IMR-90 (cell line): ENCODE results near the gene MTUS2. TPM values are rescaled to one million over a fixed set of nuclear protein-coding genes. Genes with fewer than 3 reads are reported as not detected.

Experiments
- ATAC-seq: fragments of 200-7000 bp; cut with Tn5 transposase; 2 replicates; pipeline ENCODE4 v1.9.1; 2020; ENCODE audit warnings: low read depth, mild to moderate bottlenecking, moderate library complexity
- BruUV-seq: library from RNA; stranded (reverse); fragments of 400-500 nt; replicated peaks from 2 replicates; lab custom pipeline; 2021; lab: Mats Ljungman, UMichigan
- CTCF ChIA-PET: fragments of 300-600 bp; formaldehyde crosslinking; extraction: SDS; loops from one replicate; lab custom pipeline; 2021; ENCODE audit warnings: antibody characterized with exemption; lab: Yijun Ruan, JAX
- POLR2A ChIA-PET: fragments of 300-600 bp; sonication (Branson Sonifier 250); formaldehyde crosslinking; loops from one replicate; lab custom pipeline; 2022; ENCODE audit warnings: antibody characterized with exemption; ENCODE audit not compliant: unreplicated experiment; lab: Charles Lee
- DNase-seq: peaks from one replicate; pipeline ENCODE4 v3.0.0; 2013
- H2AFZ ChIP-seq: replicated peaks from 2 replicates; pipeline ENCODE3; 2013; ENCODE audit warnings: low read length, mild to moderate bottlenecking; ENCODE audit not compliant: poor library complexity
- H2AK5ac ChIP-seq: 2 replicates; pipeline ENCODE4 v1.6.1; 2013; ENCODE audit warnings: low read depth, low read length, inconsistent platforms
- H2AK9ac ChIP-seq: replicated peaks from 2 replicates; pipeline ENCODE3; 2013; ENCODE audit warnings: mild to moderate bottlenecking, low read depth, low read length, moderate library complexity; ENCODE audit not compliant: poor library complexity
- H2BK120ac ChIP-seq: 2 replicates; pipeline ENCODE4 v1.6.1; 2013; ENCODE audit warnings: low read depth, low read length, inconsistent platforms
- H2BK15ac ChIP-seq: 3 replicates; pipeline ENCODE4 v1.6.1; 2013; ENCODE audit warnings: low read depth, low read length, inconsistent platforms
- H2BK20ac ChIP-seq: 2 replicates; pipeline ENCODE4 v1.6.1; 2013; ENCODE audit warnings: low read depth, mild to moderate bottlenecking, inconsistent platforms, low read length, moderate library complexity
- H2BK5ac ChIP-seq: 2 replicates; pipeline ENCODE4 v1.6.1; 2013; ENCODE audit warnings: mild to moderate bottlenecking, low read depth, low read length, inconsistent platforms; ENCODE audit not compliant: poor library complexity, severe bottlenecking
- H3K14ac ChIP-seq: replicated peaks from 2 replicates; pipeline ENCODE4 v1.6.1; 2013; ENCODE audit warnings: low read depth, low read length, inconsistent platforms
- H3K18ac ChIP-seq: 2 replicates; pipeline ENCODE4 v1.6.1; 2013; ENCODE audit warnings: low read depth, low read length, control low read depth
- H3K23ac ChIP-seq: 2 replicates; pipeline ENCODE4 v1.6.1; 2013; ENCODE audit warnings: low read depth, low read length, inconsistent platforms
- H3K27ac ChIP-seq: 2 replicates; pipeline ENCODE4 v1.5.1; 2013; ENCODE audit warnings: mild to moderate bottlenecking, control low read depth, low read length; ENCODE audit not compliant: insufficient read depth
- H3K27me3 ChIP-seq: 2 replicates; pipeline ENCODE4 v1.6.1; 2013; ENCODE audit warnings: low read length; ENCODE audit not compliant: control insufficient read depth, insufficient read depth
- H3K36me3 ChIP-seq: 2 replicates; pipeline ENCODE4 v1.6.1; 2013; ENCODE audit warnings: low read length, mixed read lengths; ENCODE audit not compliant: control insufficient read depth, insufficient read depth
- H3K4ac ChIP-seq: 2 replicates; pipeline ENCODE4 v1.6.1; 2013; ENCODE audit warnings: low read depth, low read length, inconsistent platforms
- H3K4me1 ChIP-seq: 2 replicates; pipeline ENCODE4 v1.6.1; 2013; ENCODE audit warnings: low read length, mixed read lengths; ENCODE audit not compliant: control insufficient read depth, insufficient read depth
- H3K4me2 ChIP-seq: 2 replicates; pipeline ENCODE4 v1.6.1; 2013; ENCODE audit warnings: low read depth, mild to moderate bottlenecking, control low read depth, low read length, moderate library complexity
- H3K4me3 ChIP-seq: 2 replicates; pipeline ENCODE4 v1.5.1; 2013; ENCODE audit warnings: low read depth, mild to moderate bottlenecking, control low read depth, low read length, moderate library complexity; ENCODE audit not compliant: insufficient read depth
- H3K56ac ChIP-seq: 2 replicates; pipeline ENCODE4 v1.6.1; 2013; ENCODE audit warnings: low read length, inconsistent platforms; ENCODE audit not compliant: insufficient read depth; ENCODE audit errors: extremely low read depth
- H3K79me1 ChIP-seq, 2 experiments: 2 replicates each; pipeline ENCODE4 v1.6.1; 2013; ENCODE audit warnings: low read length in 2 of 2, inconsistent platforms in 1 of 2, low read depth in 1 of 2
- H3K9ac ChIP-seq: 2 replicates; pipeline ENCODE4 v1.6.1; 2013; ENCODE audit warnings: low read depth, low read length, control low read depth
- H3K9me1 ChIP-seq: 2 replicates; pipeline ENCODE4 v1.6.1; 2013; ENCODE audit warnings: low read length, inconsistent platforms; ENCODE audit not compliant: insufficient read depth
- H3K9me3 ChIP-seq: 2 replicates; pipeline ENCODE4 v1.6.1; 2013; ENCODE audit warnings: low read length; ENCODE audit not compliant: control insufficient read depth, insufficient read depth
- H4K20me1 ChIP-seq: 2 replicates; pipeline ENCODE4 v1.6.1; 2013; ENCODE audit warnings: low read length, inconsistent platforms; ENCODE audit not compliant: insufficient read depth
- H4K5ac ChIP-seq: 2 replicates; pipeline ENCODE4 v1.6.1; 2013; ENCODE audit warnings: mild to moderate bottlenecking, low read depth, low read length, control low read depth
- H4K8ac ChIP-seq, 2 experiments: 2 replicates each; pipeline ENCODE4 v1.6.1; 2013; ENCODE audit warnings: low read depth in 2 of 2, low read length in 2 of 2, control low read depth in 1 of 2, inconsistent platforms in 1 of 2
- H4K91ac ChIP-seq: 2 replicates; pipeline ENCODE4 v1.6.1; 2013; ENCODE audit warnings: low read depth, low read length, inconsistent platforms; ENCODE audit not compliant: insufficient read depth
- BHLHE40 ChIP-seq: fragments of 150-350 bp; IDR thresholded peaks from 2 replicates; pipeline ENCODE4 v1.6.1; 2016; ENCODE audit warnings: mild to moderate bottlenecking, low read depth, low read length
- CHD1 ChIP-seq: IDR thresholded peaks from 2 replicates; pipeline ENCODE4 v1.6.1; 2012; ENCODE audit warnings: low read depth, low read length, improper control_type of control experiment
- FOS ChIP-seq: fragments of 150-350 bp; IDR thresholded peaks from 2 replicates; pipeline ENCODE4 v1.6.1; 2016; ENCODE audit warnings: low read depth, low read length
- MAFK ChIP-seq: IDR thresholded peaks from 2 replicates; pipeline ENCODE4 v1.6.1; 2012; ENCODE audit warnings: low read depth, low read length, improper control_type of control experiment
- POLR2A ChIP-seq: IDR thresholded peaks from 2 replicates; pipeline ENCODE4 v1.6.1; 2012; ENCODE audit warnings: mild to moderate bottlenecking, low read depth, low read length
- RAD21 ChIP-seq: IDR thresholded peaks from 2 replicates; pipeline ENCODE4 v1.6.1; 2012; ENCODE audit warnings: low read length, improper control_type of control experiment
- WGBS, 2 experiments: methylation state at CpG; one replicate each; pipeline versions ENCODE4 v1.1.5 to v1.1.7; 2013; ENCODE audit warnings: missing lambda C conversion rate in 2 of 2; ENCODE audit not compliant: insufficient read length in 1 of 2; ENCODE audit errors: extremely low coverage in 2 of 2; 5-methylcytosine and 5-hydroxymethylcytosine counted together
- dilution Hi-C: fragments of 300-500 bp; cut with HindIII; formaldehyde crosslinking; loops from one replicate; pipeline ENCODE4 v1.14.3; 2018; ENCODE audit warnings: low sequenced_read_pairs; ENCODE audit not compliant: unreplicated experiment
- in situ Hi-C: fragments of 300-500 bp; cut with MboI; formaldehyde crosslinking; loops from 3 replicates; pipeline ENCODE4 v1.14.3; 2019; ENCODE audit warnings: low sequenced_read_pairs, inconsistent platforms, mixed read lengths
- intact Hi-C: fragments of 100-400 bp; cut with micrococcal nuclease; formaldehyde crosslinking; loops from 2 replicates; pipeline ENCODE4 v1.10.0; 2022
- polyA plus RNA-seq, 3 experiments: library from polyadenylated mRNA; depleted of rRNA; stranded (reverse); fragments of >200 nt; gene quantifications; 2 replicates each; pipeline ENCODE4 v1.2.3, GENCODE V29; 2012; ENCODE audit warnings: low replicate concordance in 1 of 3
- total RNA-seq: library from RNA; depleted of rRNA; stranded (reverse); fragments of >200 nt; gene quantifications from 2 replicates; pipeline ENCODE4 v1.2.3, GENCODE V29; 2012
- TF ChIP-seq, protein P1 (sequence below): conservative IDR thresholded peaks from 2 replicates; pipeline ENCODE4 v1.5.1; 2012; ENCODE audit warnings: mild to moderate bottlenecking, low read depth, low read length, improper control_type of control experiment

The MTUS2 gene
- total and polyA plus RNA-seq, 2 of the 4 experiments (the other 2 are of a cell fraction) = under 0.01 to 0.02 TPM

- Histone ChIP-seq H4K5ac (no peak overlapping the region), H2AK9ac (no peak overlapping the region), H3K18ac (no peak overlapping the region), H2BK20ac (no peak overlapping the region), H4K8ac (no peak overlapping the region), H3K4me1 (no peaks in the 10 kb centered on the region), H3K4ac (no peak overlapping the region), H3K9me1 (no peaks in the 10 kb centered on the region), H3K4me2 (no peak overlapping the region), H2AFZ (no peak overlapping the region), H3K27ac (no peak overlapping the region), H4K20me1 (no peaks in the 10 kb centered on the region), H3K9ac (no peak overlapping the region), H2BK5ac (no peak overlapping the region), H3K4me3 (no peak overlapping the region), H3K9me3 (peaks cover 5% of the 10 kb centered on the region; the same call in 1 of the 2 replicates), H3K23ac (no peak overlapping the region), H2AK5ac (no peak overlapping the region), H3K14ac (no peak overlapping the region), H3K36me3 (no peaks in the 10 kb centered on the region), H2BK120ac (no peak overlapping the region), H3K27me3 (no peaks in the 10 kb centered on the region), H3K79me1 (no peaks in the 10 kb centered on the region), H3K56ac (no peak overlapping the region), H4K91ac (no peak overlapping the region), H2BK15ac (no peak overlapping the region)
- TF ChIP-seq BHLHE40 = no peak
- TF ChIP-seq MAFK = no peak
- no peak for TF ChIP-seq CHD1
- TF ChIP-seq FOS = no peak
- TF ChIP-seq POLR2A = no peak
- TF ChIP-seq, protein P1, sequence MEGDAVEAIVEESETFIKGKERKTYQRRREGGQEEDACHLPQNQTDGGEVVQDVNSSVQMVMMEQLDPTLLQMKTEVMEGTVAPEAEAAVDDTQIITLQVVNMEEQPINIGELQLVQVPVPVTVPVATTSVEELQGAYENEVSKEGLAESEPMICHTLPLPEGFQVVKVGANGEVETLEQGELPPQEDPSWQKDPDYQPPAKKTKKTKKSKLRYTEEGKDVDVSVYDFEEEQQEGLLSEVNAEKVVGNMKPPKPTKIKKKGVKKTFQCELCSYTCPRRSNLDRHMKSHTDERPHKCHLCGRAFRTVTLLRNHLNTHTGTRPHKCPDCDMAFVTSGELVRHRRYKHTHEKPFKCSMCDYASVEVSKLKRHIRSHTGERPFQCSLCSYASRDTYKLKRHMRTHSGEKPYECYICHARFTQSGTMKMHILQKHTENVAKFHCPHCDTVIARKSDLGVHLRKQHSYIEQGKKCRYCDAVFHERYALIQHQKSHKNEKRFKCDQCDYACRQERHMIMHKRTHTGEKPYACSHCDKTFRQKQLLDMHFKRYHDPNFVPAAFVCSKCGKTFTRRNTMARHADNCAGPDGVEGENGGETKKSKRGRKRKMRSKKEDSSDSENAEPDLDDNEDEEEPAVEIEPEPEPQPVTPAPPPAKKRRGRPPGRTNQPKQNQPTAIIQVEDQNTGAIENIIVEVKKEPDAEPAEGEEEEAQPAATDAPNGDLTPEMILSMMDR = no peak
- no peak for TF ChIP-seq RAD21
- POLR2A ChIA-PET = no interaction called here
- intact Hi-C loops = no loop called here
- WGBS, 2 experiments = no CpG with 5 or more reads among the region's 5 CpGs
- CTCF ChIA-PET = interaction anchor here (0.6 kb wide), 1 partner anchor 1538 kb away, joined by 4 read pairs; no protein-coding TSS in a partner anchor
- no TSS peak for BruUV-seq
- no peak for DNase-seq
- dilution Hi-C loops = no loop called here
- no peak for ATAC-seq
- in situ Hi-C loops = no loop called here
These were observed 497.7 kb downstream of the MTUS2 start for GRCh38 chr13:29317828-29318227.
